DND-41 (cell line): ENCODE data around the gene WIPF3.

ENCODE experiments used
- ATAC-seq: fragments of 200-7000 bp; cut with Tn5 transposase; 3 replicates; pipeline ENCODE4 v1.9.1; 2021; ENCODE audit warnings: low read depth; ENCODE audit not compliant: insufficient read depth
- DNase-seq: peaks from one replicate; pipeline ENCODE4 v3.0.0-alpha.2; 2020
- H2AFZ ChIP-seq: 2 replicates; pipeline ENCODE4 v1.6.0; 2012; ENCODE audit warnings: low read depth, low read length
- H3K27ac ChIP-seq: 2 replicates; pipeline ENCODE4 v1.5.1; 2012; ENCODE audit warnings: low read length, inconsistent platforms
- H3K27me3 ChIP-seq: fragments of 200-600 bp; sonication (generic); 2 replicates; pipeline ENCODE4 v1.6.0; 2012; ENCODE audit warnings: low read length, mild to moderate bottlenecking, inconsistent platforms; ENCODE audit not compliant: insufficient read depth, poor library complexity
- H3K36me3 ChIP-seq: 2 replicates; pipeline ENCODE4 v1.5.1; 2012; ENCODE audit warnings: low read length, inconsistent platforms; ENCODE audit not compliant: insufficient read depth
- H3K4me1 ChIP-seq: 2 replicates; pipeline ENCODE4 v1.5.1; 2012; ENCODE audit warnings: mild to moderate bottlenecking, low read length; ENCODE audit not compliant: insufficient read depth
- H3K4me2 ChIP-seq: 2 replicates; pipeline ENCODE4 v1.6.0; 2012; ENCODE audit warnings: mild to moderate bottlenecking, moderate library complexity, low read length, inconsistent platforms; ENCODE audit not compliant: insufficient read depth
- H3K4me3 ChIP-seq, 2 experiments: fragments of 200-600 bp in 1 of 2; shearing (Covaris generic) in 1 of 2; 2 replicates each; pipeline ENCODE4 v1.5.1; 2012 to 2016; ENCODE audit warnings: inconsistent platforms in 2 of 2, low read length in 2 of 2, mild to moderate bottlenecking in 2 of 2, low read depth in 1 of 2, moderate library complexity in 1 of 2
- H3K79me2 ChIP-seq: 2 replicates; pipeline ENCODE4 v1.6.0; 2012; ENCODE audit warnings: low read length, inconsistent platforms; ENCODE audit not compliant: insufficient read depth
- H3K9ac ChIP-seq: 2 replicates; pipeline ENCODE4 v1.6.0; 2012; ENCODE audit warnings: low read depth, mild to moderate bottlenecking, inconsistent platforms, low read length, moderate library complexity
- H3K9me3 ChIP-seq: 2 replicates; pipeline ENCODE4 v1.5.1; 2012; ENCODE audit warnings: low read length, moderate library complexity, mild to moderate bottlenecking, inconsistent platforms; ENCODE audit not compliant: insufficient read depth, severe bottlenecking
- H4K20me1 ChIP-seq: 2 replicates; pipeline ENCODE4 v1.6.0; 2012; ENCODE audit warnings: low read length; ENCODE audit not compliant: insufficient read depth
- CTCF ChIP-seq: IDR thresholded peaks from 2 replicates; pipeline ENCODE4 v1.5.1; 2012; ENCODE audit warnings: borderline replicate concordance, low read length, moderate library complexity, mild to moderate bottlenecking; ENCODE audit not compliant: poor library complexity, severe bottlenecking; ENCODE audit errors: extremely low read depth
- EZH2 ChIP-seq: IDR thresholded peaks from 3 replicates; pipeline ENCODE4 v1.6.1; 2012; ENCODE audit warnings: borderline replicate concordance, low read depth, mild to moderate bottlenecking, moderate library complexity, low read length, inconsistent platforms; ENCODE audit not compliant: severe bottlenecking

Gene WIPF3

GRCh38 chr7:29839921-29840320 is 33.6 kb downstream of the WIPF3 start:
- no peak overlapping the region for H2AFZ ChIP-seq

GRCh38 chr7:29840701-29841100 is 34.4 kb downstream of the WIPF3 start:
- H3K4me1 ChIP-seq: no peaks in the 10 kb centered on the region
- no peak for TF ChIP-seq EZH2
- peak; percentile 35 for TF ChIP-seq CTCF
- no peak for ATAC-seq

More at GRCh38 chr7:29839921-29840320, 33.6 kb downstream of the WIPF3 start:
- ATAC-seq (no peak), DNase-seq (no peak)
- Histone ChIP-seq H3K4me1 (no peaks in the 10 kb centered on the region), H3K9ac (no peak overlapping the region), H3K36me3 (no peaks in the 10 kb centered on the region), H3K4me3 (no peak overlapping the region), H3K4me2 (no peak overlapping the region), H4K20me1 (no peaks in the 10 kb centered on the region), H3K27me3 (peaks cover 13% of the 10 kb centered on the region), H3K27ac (no peak overlapping the region), H3K9me3 (no peaks in the 10 kb centered on the region), H3K79me2 (no peaks in the 10 kb centered on the region)
- TF ChIP-seq CTCF: no peak
- no peak for TF ChIP-seq EZH2

GRCh38 chr7:29841926-29842701 is 35.8 kb downstream of the WIPF3 start:
- Histone ChIP-seq H3K4me1 (no peaks in the 10 kb centered on the region), H2AFZ (no peak overlapping the region), H3K36me3 (no peaks in the 10 kb centered on the region), H3K4me3 (no peak overlapping the region), H3K4me2 (no peak overlapping the region), H3K27ac (no peak overlapping the region), H3K27me3 (peaks cover 10% of the 10 kb centered on the region), H3K9me3 (no peaks in the 10 kb centered on the region), H3K79me2 (no peaks in the 10 kb centered on the region), H3K9ac (no peak overlapping the region), H4K20me1 (no peaks in the 10 kb centered on the region)
- no peak for ATAC-seq
- DNase-seq: no peak
- TF ChIP-seq CTCF: no peak
- TF ChIP-seq EZH2: no peak

More at GRCh38 chr7:29840701-29841100, 34.4 kb downstream of the WIPF3 start:
- Histone ChIP-seq H3K4me3 (no peak overlapping the region), H3K36me3 (no peaks in the 10 kb centered on the region), H3K27me3 (peaks cover 10% of the 10 kb centered on the region), H4K20me1 (no peaks in the 10 kb centered on the region), H2AFZ (no peak overlapping the region), H3K27ac (no peak overlapping the region), H3K9me3 (no peaks in the 10 kb centered on the region), H3K79me2 (no peaks in the 10 kb centered on the region), H3K9ac (no peak overlapping the region), H3K4me2 (no peak overlapping the region)
- DNase-seq: no peak
